HCT116 (cell line): ENCODE measurements around the gene SERTAD3. TPM values are rescaled to one million over a fixed set of nuclear protein-coding genes. Genes with fewer than 3 reads are reported as not detected.
"Not testable (repeated sequence)": the region's sequence is repeated elsewhere in the genome, so short reads cannot be mapped to it uniquely, and the experiment has no call there.

ENCODE experiments used
- ATAC-seq: fragments of 200-7000 bp; cut with Tn5 transposase; 2 replicates; pipeline ENCODE4 v1.9.1; 2020; ENCODE audit warnings: mild to moderate bottlenecking, moderate library complexity
- BruUV-seq: library from RNA; stranded (reverse); fragments of 400-500 nt; replicated peaks from 2 replicates; lab custom pipeline; 2021; lab: Mats Ljungman, UMichigan
- CTCF ChIA-PET: fragments of 300-600 bp; sonication (Branson Sonifier 250); formaldehyde crosslinking; loops from one replicate; lab custom pipeline; 2021; ENCODE audit warnings: antibody characterized with exemption; lab: Charles Lee
- POLR2A ChIA-PET: fragments of 300-600, 350-600 bp; sonication (Branson Sonifier 250); formaldehyde crosslinking; loops from one replicate; lab custom pipeline; 2021; ENCODE audit warnings: antibody characterized with exemption; lab: Charles Lee
- RAD21 ChIA-PET, 2 experiments: fragments of 300-600 bp; sonication (Branson Sonifier 250); formaldehyde crosslinking; loops; one replicate each; lab custom pipeline; 2023; ENCODE audit warnings: low total read pairs in 2 of 2; ENCODE audit not compliant: uncharacterized antibody in 2 of 2, unreplicated experiment in 2 of 2, low non-redundant PET in 1 of 2; lab: Charles Lee
- DNase-seq: peaks from one replicate; pipeline ENCODE4 v3.0.0-alpha.2; 2010; ENCODE audit warnings: low read depth, low spot score
- H2AFZ ChIP-seq: fragments of 200-600 bp; shearing (Covaris generic), sonication (generic); 2 replicates; pipeline ENCODE4 v1.6.1; 2017; ENCODE audit warnings: low read depth, mixed run types, mixed read lengths, antibody characterized with exemption, low read length; ENCODE audit not compliant: poor library complexity, severe bottlenecking
- H3K27ac ChIP-seq: 2 replicates; pipeline ENCODE4 v1.5.1; 2012; ENCODE audit warnings: low read depth, low read length
- H3K27me3 ChIP-seq: fragments of 200-600 bp; sonication (generic); 2 replicates; pipeline ENCODE4 v1.6.1; 2016; ENCODE audit warnings: mixed run types, low read length, mixed read lengths; ENCODE audit not compliant: insufficient read depth
- H3K36me3 ChIP-seq, 2 experiments: fragments of 200-500 bp in 1 of 2; fragments of 200-600 bp in 1 of 2; sonication (Bioruptor generic) in 1 of 2; sonication (generic) in 1 of 2; 2 replicates each; pipeline versions ENCODE4 v1.5.1 to v1.6.1; 2014 to 2016; ENCODE audit warnings: low read length in 2 of 2, inconsistent platforms in 1 of 2, mixed read lengths in 1 of 2, mixed run types in 1 of 2; ENCODE audit not compliant: insufficient read depth in 2 of 2, control insufficient read depth in 1 of 2
- H3K4me1 ChIP-seq, 2 experiments: fragments of 200-600 bp in 1 of 2; sonication (generic) in 1 of 2; 2 replicates each; pipeline versions ENCODE4 v1.5.1 to v1.6.1; 2012 to 2017; ENCODE audit warnings: low read length in 2 of 2, inconsistent platforms in 1 of 2, mild to moderate bottlenecking in 1 of 2, mixed read lengths in 1 of 2, mixed run types in 1 of 2, moderate library complexity in 1 of 2; ENCODE audit not compliant: insufficient read depth in 2 of 2, control insufficient read depth in 1 of 2
- H3K4me2 ChIP-seq: fragments of 200-600 bp; sonication (generic); 2 replicates; pipeline ENCODE4 v1.6.1; 2017; ENCODE audit warnings: mixed run types, low read length, mixed read lengths
- H3K4me3 ChIP-seq, 2 experiments: fragments of 200-600 bp in 1 of 2; sonication (generic) in 1 of 2; replicated peaks in 1 of 2; 2 replicates each; pipeline ENCODE4 v1.5.1; 2011 to 2016; ENCODE audit warnings: low read length in 2 of 2, control low read depth in 1 of 2, low read depth in 1 of 2, mild to moderate bottlenecking in 1 of 2, mixed read lengths in 1 of 2, mixed run types in 1 of 2
- H3K79me2 ChIP-seq: fragments of 200-600 bp; sonication (generic); 2 replicates; pipeline ENCODE4 v1.6.1; 2017; ENCODE audit warnings: mild to moderate bottlenecking, mixed run types, low read length, moderate library complexity, mixed read lengths; ENCODE audit not compliant: insufficient read depth
- H3K9ac ChIP-seq: fragments of 200-600 bp; sonication (generic); 2 replicates; pipeline ENCODE4 v1.6.1; 2016; ENCODE audit warnings: low read length, mixed read lengths
- H3K9me2 ChIP-seq: fragments of 200-600 bp; sonication (generic), shearing (Covaris generic); 2 replicates; pipeline ENCODE4 v1.6.1; 2017; ENCODE audit warnings: mixed run types, mild to moderate bottlenecking, moderate library complexity; ENCODE audit not compliant: insufficient read depth
- H3K9me3 ChIP-seq, 2 experiments: fragments of 200-500 bp in 1 of 2; fragments of 200-600 bp in 1 of 2; sonication (Bioruptor generic) in 1 of 2; sonication (generic) in 1 of 2; 2 replicates each; pipeline ENCODE4 v1.6.1; 2014 to 2017; ENCODE audit warnings: low read length in 2 of 2, mixed read lengths in 2 of 2, inconsistent platforms in 1 of 2, low read depth in 1 of 2, mild to moderate bottlenecking in 1 of 2, mixed run types in 1 of 2, moderate library complexity in 1 of 2; ENCODE audit not compliant: control insufficient read depth in 1 of 2, insufficient read depth in 1 of 2
- H4K20me1 ChIP-seq: fragments of 200-600 bp; sonication (generic), shearing (Covaris generic); 2 replicates; pipeline ENCODE4 v1.6.1; 2017; ENCODE audit warnings: mixed run types, mild to moderate bottlenecking, moderate library complexity; ENCODE audit not compliant: insufficient read depth
- CEBPB ChIP-seq: IDR thresholded peaks from 2 replicates; pipeline ENCODE4 v1.6.1; 2012; ENCODE audit warnings: low read depth
- FOSL1 ChIP-seq: IDR thresholded peaks from 2 replicates; pipeline ENCODE4 v1.6.1; 2012; ENCODE audit warnings: low read depth
- RAD21 ChIP-seq: IDR thresholded peaks from 2 replicates; pipeline ENCODE4 v1.6.1; 2012; ENCODE audit warnings: low read depth, mild to moderate bottlenecking
- SP1 ChIP-seq: IDR thresholded peaks from 2 replicates; pipeline ENCODE4 v1.6.1; 2012; ENCODE audit warnings: low read depth
- SRF ChIP-seq: IDR thresholded peaks from 2 replicates; pipeline ENCODE4 v1.6.1; 2012; ENCODE audit warnings: low read depth
- intact Hi-C: fragments of 100-400 bp; cut with micrococcal nuclease; formaldehyde crosslinking; loops from 2 replicates; pipeline ENCODE4 v1.10.0; 2022
- total RNA-seq: library from RNA; stranded (reverse); gene quantifications from one replicate; pipeline ENCODE4 v1.2.1, GENCODE V29; 2021; ENCODE audit not compliant: unreplicated experiment
- TF ChIP-seq, protein P1 (sequence below): IDR thresholded peaks from 2 replicates; pipeline ENCODE4 v1.6.1; 2011; ENCODE audit warnings: mild to moderate bottlenecking, low read length, moderate library complexity; ENCODE audit not compliant: insufficient replicate concordance; ENCODE audit errors: extremely low read depth
- TF ChIP-seq, protein P2 (sequence below), 3 experiments: fragments of 200-600 bp in 1 of 3; sonication (generic) in 1 of 3; IDR thresholded peaks in 2 of 3; conservative IDR thresholded peaks in 1 of 3; 2 replicates each; pipeline ENCODE4 v1.5.1; 2012 to 2017; ENCODE audit warnings: low read depth in 2 of 3, low read length in 2 of 3, antibody characterized with exemption in 1 of 3, borderline replicate concordance in 1 of 3, control low read depth in 1 of 3, mild to moderate bottlenecking in 1 of 3, mixed read lengths in 1 of 3, mixed run types in 1 of 3, moderate library complexity in 1 of 3; ENCODE audit not compliant: insufficient read depth in 1 of 3

Gene SERTAD3
- total RNA-seq, 1 experiment from 2014 or later: 32.4 TPM

DNA sequence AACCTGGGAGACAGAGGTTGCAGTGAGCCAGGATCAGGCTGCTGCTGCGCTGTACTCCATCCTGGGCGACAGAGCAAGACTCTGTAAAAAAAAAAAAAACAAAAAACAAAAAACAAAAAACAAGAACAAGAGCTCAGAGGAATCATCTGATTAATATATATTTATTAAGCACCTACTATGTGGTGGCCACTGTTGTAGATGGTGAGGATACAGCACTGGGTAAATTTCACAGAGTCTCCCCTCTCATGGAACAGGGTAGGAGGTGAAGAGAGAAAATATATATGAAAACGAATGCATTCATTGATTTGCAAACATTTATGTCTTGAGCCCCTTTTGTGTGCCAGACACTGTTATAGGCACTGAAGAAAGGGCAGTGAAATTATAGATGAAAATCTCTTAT, 12.4 kb downstream of the SERTAD3 start:
- Histone ChIP-seq H3K4me3 (no peak overlapping the region), H3K9me3 (no peaks in the 10 kb centered on the region), H2AFZ (no peak overlapping the region), H3K27me3 (no peaks in the 10 kb centered on the region), H3K36me3 (no peaks in the 10 kb centered on the region), H4K20me1 (no peaks in the 10 kb centered on the region), H3K4me1 (peaks cover 31 to 48% of the 10 kb centered on the region in 2 experiments), H3K27ac (peak overlapping the region; percentile 95), H3K79me2 (no peaks in the 10 kb centered on the region), H3K9ac (0 out of 2 replicates have a peak overlapping the region, but pooled peaks have one; percentile 17), H3K4me2 (peak overlapping the region; percentile 76), H3K9me2 (no peaks in the 10 kb centered on the region)
- CTCF ChIA-PET: interaction anchor here (1.9 kb wide), 1 partner anchor 11 kb away, joined by 5 read pairs; no protein-coding TSS in a partner anchor
- POLR2A ChIA-PET: interaction anchor here (0.6 to 0.8 kb wide), 4 partner anchors 10 to 374 kb away, joined by 4 to 8 read pairs (median 4); no protein-coding TSS in a partner anchor
- no peak for ATAC-seq
- BruUV-seq: no TSS peak
- DNase-seq: no peak
- TF ChIP-seq, protein P1, sequence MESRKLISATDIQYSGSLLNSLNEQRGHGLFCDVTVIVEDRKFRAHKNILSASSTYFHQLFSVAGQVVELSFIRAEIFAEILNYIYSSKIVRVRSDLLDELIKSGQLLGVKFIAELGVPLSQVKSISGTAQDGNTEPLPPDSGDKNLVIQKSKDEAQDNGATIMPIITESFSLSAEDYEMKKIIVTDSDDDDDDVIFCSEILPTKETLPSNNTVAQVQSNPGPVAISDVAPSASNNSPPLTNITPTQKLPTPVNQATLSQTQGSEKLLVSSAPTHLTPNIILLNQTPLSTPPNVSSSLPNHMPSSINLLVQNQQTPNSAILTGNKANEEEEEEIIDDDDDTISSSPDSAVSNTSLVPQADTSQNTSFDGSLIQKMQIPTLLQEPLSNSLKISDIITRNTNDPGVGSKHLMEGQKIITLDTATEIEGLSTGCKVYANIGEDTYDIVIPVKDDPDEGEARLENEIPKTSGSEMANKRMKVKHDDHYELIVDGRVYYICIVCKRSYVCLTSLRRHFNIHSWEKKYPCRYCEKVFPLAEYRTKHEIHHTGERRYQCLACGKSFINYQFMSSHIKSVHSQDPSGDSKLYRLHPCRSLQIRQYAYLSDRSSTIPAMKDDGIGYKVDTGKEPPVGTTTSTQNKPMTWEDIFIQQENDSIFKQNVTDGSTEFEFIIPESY: no peak
- TF ChIP-seq SRF: no peak
- TF ChIP-seq, protein P2, sequence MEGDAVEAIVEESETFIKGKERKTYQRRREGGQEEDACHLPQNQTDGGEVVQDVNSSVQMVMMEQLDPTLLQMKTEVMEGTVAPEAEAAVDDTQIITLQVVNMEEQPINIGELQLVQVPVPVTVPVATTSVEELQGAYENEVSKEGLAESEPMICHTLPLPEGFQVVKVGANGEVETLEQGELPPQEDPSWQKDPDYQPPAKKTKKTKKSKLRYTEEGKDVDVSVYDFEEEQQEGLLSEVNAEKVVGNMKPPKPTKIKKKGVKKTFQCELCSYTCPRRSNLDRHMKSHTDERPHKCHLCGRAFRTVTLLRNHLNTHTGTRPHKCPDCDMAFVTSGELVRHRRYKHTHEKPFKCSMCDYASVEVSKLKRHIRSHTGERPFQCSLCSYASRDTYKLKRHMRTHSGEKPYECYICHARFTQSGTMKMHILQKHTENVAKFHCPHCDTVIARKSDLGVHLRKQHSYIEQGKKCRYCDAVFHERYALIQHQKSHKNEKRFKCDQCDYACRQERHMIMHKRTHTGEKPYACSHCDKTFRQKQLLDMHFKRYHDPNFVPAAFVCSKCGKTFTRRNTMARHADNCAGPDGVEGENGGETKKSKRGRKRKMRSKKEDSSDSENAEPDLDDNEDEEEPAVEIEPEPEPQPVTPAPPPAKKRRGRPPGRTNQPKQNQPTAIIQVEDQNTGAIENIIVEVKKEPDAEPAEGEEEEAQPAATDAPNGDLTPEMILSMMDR (IDR thresholded peaks at IDR 0.05 in 2 of 3, conservative IDR thresholded peaks at IDR 0.05 in 1 of 3; ENCODE audit: borderline replicate concordance in 1 of 3, insufficient read depth in 1 of 3, low read depth in 2 of 3, low read length in 2 of 3): no peak
- no peak for TF ChIP-seq CEBPB
- no peak for TF ChIP-seq SP1
- no peak for TF ChIP-seq RAD21
- no peak for TF ChIP-seq FOSL1
- RAD21 ChIA-PET: no interaction called here
- intact Hi-C loops: no loop called here

DNA sequence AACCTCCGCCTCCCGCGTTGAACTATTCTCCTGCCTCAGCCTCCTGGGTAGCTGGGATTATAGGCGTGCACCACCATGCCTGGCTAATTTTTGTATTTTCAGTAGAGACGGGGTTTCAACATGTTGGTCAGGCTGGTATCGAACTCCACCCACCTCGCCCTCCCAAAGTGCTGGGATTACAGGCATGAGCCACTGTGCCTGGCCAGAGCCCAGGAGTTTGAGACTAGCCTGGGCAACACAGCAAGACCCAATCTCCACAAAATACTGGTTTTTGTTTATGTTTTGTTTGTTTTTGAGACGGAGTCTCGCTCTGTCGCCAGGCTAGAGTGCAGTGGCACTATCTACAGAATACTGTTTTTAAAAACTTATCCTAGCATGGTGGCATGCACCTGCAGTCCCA, 13.9 kb downstream of the SERTAD3 start:
- H2AFZ ChIP-seq, H3K9me2 ChIP-seq, BruUV-seq, H3K9ac ChIP-seq, H3K27ac ChIP-seq, H3K27me3 ChIP-seq, H4K20me1 ChIP-seq, H3K4me2 ChIP-seq, H3K4me3 ChIP-seq, H3K79me2 ChIP-seq, H3K9me3 ChIP-seq, ATAC-seq, DNase-seq, POLR2A ChIA-PET, RAD21 ChIA-PET, H3K36me3 ChIP-seq, intact Hi-C loops: not testable (repeated sequence)
- CTCF ChIA-PET: interaction anchor here (1.5 to 1.9 kb wide), 2 partner anchors 10 to 34 kb away, joined by 5 read pairs; no protein-coding TSS in a partner anchor
- H3K4me1 ChIP-seq: peaks cover 31 to 52% of the 10 kb centered on the region in 2 experiments

DNA sequence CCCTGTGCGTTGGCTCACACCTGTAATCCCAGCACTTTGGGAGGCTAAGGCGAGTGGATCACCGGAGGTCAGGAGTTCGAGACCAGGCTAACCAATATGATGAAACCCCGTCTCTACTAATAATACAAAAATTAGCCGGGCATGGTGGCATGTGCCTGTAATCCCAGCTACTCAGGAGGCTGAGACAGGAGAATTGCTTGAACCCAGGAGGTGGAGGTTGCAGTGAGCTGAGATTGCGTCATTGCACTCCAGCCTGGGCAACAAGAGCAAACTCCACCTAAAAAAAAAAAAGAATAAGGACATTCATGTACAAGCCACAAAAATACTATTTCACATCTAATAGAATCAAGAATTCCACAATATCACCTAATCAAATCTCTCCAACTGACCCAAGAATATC, 15.9 kb downstream of the SERTAD3 start:
- intact Hi-C loops: not testable (repeated sequence)

More for the DNA sequence above, 15.9 kb downstream of the SERTAD3 start:
- CTCF ChIA-PET, BruUV-seq, H3K36me3 ChIP-seq, RAD21 ChIA-PET, H3K27me3 ChIP-seq, H4K20me1 ChIP-seq, H3K27ac ChIP-seq, H3K4me2 ChIP-seq, H3K9ac ChIP-seq, ATAC-seq, H2AFZ ChIP-seq, DNase-seq, H3K9me3 ChIP-seq, POLR2A ChIA-PET, H3K9me2 ChIP-seq, H3K4me3 ChIP-seq: not testable (repeated sequence)
- Histone ChIP-seq H3K79me2 (peaks cover 21% of the 10 kb centered on the region), H3K4me1 (peaks cover 29 to 47% of the 10 kb centered on the region in 2 experiments)
